Hematopoietic multipotent progenitor cell treated with erythropoietin and hydrocortisone succinate and interleukin-3 and kit ligand, for 8 days (in vitro differentiated cells): ENCODE results near the gene G6PC1.
"Not testable (repeated sequence)": the region's sequence is repeated elsewhere in the genome, so short reads cannot be mapped to it uniquely, and the experiment has no call there.

Experiments used
- DNase-seq: peaks from one replicate; pipeline ENCODE4 v3.0.0-alpha.2; 2015

Gene G6PC1

DNA sequence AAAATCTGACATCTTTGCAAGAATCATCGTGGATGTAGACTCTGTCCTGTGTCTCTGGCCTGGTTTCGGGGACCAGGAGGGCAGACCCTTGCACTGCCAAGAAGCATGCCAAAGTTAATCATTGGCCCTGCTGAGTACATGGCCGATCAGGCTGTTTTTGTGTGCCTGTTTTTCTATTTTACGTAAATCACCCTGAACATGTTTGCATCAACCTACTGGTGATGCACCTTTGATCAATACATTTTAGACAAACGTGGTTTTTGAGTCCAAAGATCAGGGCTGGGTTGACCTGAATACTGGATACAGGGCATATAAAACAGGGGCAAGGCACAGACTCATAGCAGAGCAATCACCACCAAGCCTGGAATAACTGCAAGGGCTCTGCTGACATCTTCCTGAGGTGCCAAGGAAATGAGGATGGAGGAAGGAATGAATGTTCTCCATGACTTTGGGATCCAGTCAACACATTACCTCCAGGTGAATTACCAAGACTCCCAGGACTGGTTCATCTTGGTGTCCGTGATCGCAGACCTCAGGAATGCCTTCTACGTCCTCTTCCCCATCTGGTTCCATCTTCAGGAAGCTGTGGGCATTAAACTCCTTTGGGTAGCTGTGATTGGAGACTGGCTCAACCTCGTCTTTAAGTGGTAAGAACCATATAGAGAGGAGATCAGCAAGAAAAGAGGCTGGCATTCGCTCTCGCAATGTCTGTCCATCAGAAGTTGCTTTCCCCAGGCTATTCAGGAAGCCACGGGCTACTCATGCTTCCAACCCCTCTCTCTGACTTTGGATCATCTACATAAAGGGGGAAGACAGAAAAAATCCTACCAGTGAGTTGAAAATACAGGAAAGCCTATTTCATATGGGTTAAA, at the start of gene G6PC1:
Gene G6PC1 (plus strand): TSS at position 340 of the 872 bp plus-strand sequence. CDS start 78 bp downstream, at position 418.
- no peak for DNase-seq

DNA sequence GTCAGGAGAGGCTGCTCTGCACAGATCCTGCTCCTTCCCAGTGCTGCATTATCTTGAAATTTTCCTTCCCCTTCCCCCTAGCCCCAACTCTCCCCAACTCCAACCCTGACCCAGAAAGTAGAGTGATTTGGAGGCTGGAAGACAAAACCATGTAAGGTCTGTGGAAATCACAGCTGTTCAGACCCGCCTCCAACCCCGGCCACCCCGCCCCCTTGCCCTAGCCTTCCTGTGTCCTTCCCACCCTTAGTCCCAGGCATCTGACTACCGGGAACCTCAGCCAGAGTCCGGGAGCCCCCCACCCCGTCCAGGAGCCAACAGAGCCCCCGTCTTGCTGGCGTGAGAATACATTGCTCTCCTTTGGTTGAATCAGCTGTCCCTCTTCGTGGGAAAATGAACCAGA, 49.6 kb upstream of the G6PC1 start, which contains the start of gene AOC3:
Gene AOC3 (plus strand): TSS at position 246 of the 400 bp plus-strand sequence. CDS start 145 bp downstream, at position 391.
- DNase-seq = no peak

DNA sequence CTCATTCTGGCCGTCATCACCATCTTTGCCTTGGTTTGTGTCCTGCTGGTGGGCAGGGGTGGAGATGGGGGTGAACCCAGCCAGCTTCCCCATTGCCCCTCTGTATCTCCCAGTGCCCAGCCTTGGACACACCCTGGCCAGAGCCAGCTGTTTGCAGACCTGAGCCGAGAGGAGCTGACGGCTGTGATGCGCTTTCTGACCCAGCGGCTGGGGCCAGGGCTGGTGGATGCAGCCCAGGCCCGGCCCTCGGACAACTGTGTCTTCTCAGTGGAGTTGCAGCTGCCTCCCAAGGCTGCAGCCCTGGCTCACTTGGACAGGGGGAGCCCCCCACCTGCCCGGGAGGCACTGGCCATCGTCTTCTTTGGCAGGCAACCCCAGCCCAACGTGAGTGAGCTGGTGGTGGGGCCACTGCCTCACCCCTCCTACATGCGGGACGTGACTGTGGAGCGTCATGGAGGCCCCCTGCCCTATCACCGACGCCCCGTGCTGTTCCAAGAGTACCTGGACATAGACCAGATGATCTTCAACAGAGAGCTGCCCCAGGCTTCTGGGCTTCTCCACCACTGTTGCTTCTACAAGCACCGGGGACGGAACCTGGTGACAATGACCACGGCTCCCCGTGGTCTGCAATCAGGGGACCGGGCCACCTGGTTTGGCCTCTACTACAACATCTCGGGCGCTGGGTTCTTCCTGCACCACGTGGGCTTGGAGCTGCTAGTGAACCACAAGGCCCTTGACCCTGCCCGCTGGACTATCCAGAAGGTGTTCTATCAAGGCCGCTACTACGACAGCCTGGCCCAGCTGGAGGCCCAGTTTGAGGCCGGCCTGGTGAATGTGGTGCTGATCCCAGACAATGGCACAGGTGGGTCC, 49.0 kb upstream of the G6PC1 start:
- DNase-seq = not testable (repeated sequence)

DNA sequence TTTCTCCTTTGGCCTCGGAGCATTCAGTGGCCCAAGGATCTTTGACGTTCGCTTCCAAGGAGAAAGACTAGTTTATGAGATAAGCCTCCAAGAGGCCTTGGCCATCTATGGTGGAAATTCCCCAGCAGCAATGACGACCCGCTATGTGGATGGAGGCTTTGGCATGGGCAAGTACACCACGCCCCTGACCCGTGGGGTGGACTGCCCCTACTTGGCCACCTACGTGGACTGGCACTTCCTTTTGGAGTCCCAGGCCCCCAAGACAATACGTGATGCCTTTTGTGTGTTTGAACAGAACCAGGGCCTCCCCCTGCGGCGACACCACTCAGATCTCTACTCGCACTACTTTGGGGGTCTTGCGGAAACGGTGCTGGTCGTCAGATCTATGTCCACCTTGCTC, 48.2 kb upstream of the G6PC1 start:
- no peak for DNase-seq

DNA sequence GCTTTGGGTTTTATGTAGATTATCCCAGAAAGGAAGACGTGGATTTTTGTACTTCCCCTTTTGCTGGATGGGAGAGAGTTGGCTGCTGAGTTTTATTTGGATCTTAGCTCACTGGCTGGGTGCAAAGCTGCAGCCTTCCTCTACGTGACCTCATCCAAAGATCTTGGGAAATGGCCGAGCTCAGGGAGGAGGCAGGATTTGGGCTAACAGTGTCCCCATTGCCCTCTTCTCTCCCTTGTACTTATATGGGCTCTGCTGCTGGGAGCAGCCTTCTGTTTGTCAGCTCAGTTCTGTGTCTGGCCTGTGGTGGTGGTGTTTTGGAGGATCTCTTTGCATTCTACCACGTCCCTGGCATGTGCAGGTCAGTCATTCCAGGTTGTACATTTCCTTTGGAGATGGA, 47.6 kb upstream of the G6PC1 start:
- no peak for DNase-seq

DNA sequence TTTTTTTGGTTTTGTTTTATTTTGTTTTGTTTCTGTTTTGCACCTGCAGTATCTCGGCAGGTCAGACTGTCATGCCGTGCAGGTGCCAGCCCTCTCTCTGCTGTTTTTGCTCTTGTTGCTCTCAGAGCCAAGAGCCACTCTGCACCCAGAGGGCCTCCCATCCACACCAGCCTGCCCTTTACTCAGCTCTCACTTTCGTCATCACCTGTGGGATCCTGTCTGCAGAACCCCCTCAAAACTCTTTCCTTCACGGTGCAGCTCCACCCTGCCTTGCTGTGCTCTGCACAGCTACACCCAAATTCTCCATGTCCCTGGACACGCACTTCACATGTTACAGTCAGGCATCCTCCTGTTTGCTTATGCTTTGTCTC, 47.0 kb upstream of the G6PC1 start:
- DNase-seq = no peak

DNA sequence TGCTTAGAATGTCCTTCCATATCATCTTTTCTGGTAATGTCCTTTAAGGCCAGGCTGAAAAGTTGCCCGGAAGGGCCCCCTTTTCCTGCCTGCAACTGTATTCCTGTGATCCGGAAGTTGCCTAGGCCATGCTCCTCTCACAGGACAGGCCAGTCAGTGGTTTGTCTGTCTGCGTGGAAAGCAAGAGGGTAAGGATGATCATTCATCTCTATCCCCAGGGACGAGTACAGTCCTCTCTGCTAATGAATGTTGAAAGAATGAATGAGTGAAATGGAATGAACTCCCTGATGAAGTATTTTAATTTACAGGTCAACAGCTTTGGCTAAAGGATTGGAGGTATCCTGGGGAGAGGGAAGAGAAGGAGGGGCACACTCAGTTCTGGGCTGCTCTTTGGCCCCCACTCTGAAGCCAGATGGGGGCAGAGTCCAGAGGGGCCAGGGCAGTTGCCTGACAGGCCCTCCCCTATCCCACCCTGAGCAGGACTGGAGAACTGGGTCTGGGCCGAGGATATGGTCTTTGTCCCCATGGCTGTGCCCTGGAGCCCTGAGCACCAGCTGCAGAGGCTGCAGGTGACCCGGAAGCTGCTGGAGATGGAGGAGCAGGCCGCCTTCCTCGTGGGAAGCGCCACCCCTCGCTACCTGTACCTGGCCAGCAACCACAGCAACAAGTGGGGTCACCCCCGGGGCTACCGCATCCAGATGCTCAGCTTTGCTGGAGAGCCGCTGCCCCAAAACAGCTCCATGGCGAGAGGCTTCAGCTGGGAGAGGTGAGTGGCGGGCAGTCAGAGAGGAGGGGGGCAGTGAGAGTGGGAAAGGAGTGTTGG, 46.4 kb upstream of the G6PC1 start:
- no peak for DNase-seq

DNA sequence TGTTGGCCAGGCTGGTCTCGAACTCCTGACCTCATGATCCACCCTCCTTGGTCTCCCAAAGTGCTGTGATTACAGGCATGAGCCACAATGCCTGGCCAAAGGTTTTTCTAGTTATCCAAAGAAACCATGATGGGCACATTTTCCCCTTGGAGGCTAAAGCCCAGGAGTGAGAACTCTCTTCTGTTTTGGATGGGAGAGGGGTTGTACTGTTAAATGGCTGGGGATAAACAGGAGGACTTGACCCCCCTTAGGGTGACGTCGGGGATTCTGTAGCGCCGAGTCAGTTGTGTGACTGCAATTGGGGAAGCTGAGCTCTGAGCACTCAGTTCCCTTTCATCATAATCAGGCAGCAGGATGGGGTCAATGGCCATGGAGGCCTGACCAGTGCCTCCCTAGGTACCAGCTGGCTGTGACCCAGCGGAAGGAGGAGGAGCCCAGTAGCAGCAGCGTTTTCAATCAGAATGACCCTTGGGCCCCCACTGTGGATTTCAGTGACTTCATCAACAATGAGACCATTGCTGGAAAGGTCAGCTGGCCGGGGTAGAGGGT, 45.5 kb upstream of the G6PC1 start:
- no peak for DNase-seq

DNA sequence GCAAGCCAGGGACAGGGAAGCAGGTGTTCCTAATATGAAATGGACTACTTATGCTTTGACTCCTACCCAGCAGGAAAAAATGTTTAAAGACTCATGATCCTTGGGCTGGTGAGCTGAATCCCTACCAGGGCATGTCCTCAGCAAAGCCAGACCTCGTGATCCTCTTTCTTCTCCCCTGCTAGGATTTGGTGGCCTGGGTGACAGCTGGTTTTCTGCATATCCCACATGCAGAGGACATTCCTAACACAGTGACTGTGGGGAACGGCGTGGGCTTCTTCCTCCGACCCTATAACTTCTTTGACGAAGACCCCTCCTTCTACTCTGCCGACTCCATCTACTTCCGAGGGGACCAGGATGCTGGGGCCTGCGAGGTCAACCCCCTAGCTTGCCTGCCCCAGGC, 44.5 kb upstream of the G6PC1 start:
- not testable (repeated sequence) for DNase-seq

DNA sequence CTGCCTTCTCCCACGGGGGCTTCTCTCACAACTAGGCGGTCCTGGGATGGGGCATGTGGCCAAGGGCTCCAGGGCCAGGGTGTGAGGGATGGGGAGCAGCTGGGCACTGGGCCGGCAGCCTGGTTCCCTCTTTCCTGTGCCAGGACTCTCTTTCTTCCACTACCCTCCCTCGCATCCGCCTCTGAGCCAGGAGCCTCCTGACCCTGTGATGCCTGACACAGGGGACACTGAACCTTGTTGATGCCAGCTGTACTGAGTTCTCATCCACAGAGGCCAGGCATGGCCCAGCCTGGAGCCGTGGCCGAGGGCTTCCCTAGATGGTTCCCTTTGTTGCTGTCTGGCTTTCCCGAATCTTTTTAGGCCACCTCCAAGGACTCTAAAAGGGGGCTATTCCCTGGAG, 44.1 kb upstream of the G6PC1 start:
- DNase-seq = not testable (repeated sequence)

DNA sequence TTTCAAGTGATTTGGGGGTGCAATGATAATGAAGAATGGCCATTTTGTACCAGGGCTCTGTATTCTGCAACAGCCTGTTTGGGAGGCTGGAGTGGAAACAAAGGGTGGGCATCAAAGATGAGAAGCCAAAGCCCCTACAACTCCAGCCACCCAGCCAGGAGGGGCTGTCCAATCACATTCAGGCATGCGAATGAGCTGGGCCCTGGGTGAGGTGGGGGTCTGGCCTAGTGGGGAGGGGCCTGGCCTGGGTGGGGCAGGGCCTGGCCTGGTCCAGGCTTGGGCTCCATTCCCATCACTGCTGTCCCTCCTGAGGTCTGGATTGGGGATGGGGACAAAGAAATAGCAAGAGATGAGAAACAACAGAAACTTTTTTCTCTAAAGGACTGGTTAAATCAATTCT, 43.2 kb upstream of the G6PC1 start:
- DNase-seq = no peak

DNA sequence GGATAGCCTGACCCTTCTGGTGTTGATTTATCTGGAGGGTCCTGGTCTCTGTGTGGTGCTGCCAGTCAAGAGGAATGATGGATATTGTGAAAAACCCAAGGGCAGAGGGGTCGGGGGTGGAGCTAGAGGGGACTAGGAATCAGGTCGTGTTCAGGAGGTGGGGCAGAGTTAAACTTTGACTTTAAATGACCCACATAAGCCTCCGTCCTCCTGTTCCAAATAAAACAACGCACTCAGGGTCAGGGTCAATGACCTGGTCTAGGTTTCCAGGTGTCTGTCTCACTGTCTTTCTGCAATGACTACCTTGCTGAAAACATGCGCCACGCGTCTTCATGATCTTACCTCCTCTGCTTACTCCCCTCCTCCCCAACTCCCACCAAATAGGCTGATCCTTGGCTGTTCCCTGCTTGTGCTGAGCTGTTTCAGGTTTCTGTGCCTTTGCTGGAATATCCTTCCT, 34.9 kb upstream of the G6PC1 start:
- DNase-seq = no peak

DNA sequence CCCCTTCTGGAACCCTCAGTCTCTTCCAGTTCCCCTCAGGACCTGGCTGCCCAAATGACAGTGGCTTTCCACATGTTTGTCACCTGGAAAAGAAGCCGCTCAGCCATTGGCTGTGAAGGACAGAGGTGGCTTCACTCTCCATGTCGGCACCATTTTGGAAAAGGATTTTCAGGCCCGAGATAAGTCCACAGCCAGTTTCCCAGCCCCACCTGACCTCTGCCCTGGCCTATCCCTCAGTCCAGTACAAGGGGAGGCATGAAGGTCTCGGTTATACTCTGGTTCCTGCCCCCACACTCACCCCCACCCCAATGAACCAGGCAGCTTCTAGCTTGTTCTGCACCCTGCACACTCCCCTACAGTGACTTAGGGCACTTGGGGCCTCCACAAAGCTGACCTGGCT, 34.4 kb upstream of the G6PC1 start:
- DNase-seq = no peak

DNA sequence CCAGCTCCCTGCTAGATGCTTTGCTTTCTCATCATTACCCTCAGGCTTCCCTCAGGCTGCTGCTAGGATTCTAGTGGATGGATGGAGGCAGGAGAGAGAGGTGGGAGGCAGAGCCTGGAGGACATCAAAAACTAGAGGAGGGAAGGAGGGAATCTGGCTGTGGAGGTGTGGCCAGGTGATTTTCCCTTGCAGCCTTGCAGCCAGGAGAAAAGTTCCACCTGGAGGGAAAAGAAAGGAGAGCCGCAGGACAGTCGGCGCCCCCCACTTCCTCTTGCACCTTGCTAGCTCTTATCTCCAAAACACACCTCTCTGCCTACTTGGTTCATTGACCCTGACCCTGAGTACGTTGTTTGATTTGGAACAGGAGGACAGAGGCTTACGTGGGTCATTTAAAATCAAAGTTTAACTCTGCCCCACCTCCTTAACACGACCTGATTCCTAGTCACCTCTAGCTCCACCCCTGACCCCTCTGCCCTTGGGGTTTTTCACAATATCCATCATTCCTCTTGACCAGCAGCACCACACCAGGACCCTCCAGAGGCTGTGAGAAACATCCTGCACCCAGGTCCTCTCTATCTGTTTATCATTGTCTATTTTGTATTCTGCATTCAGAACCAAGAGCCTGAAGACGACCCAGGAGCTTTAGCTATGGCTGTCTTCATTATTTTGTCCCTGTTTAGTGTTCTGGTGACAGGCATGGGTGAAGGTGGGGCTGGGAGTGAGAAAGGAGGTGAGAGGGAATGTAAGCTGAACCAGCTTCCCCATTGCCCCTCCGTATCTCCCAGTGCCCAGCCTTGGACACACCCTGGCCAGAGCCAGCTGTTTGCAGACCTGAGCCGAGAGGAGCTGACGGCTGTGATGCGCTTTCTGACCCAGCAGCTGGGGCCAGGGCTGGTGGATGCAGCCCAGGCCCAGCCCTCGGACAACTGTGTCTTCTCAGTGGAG, 33.7 kb upstream of the G6PC1 start:
- no peak for DNase-seq

DNA sequence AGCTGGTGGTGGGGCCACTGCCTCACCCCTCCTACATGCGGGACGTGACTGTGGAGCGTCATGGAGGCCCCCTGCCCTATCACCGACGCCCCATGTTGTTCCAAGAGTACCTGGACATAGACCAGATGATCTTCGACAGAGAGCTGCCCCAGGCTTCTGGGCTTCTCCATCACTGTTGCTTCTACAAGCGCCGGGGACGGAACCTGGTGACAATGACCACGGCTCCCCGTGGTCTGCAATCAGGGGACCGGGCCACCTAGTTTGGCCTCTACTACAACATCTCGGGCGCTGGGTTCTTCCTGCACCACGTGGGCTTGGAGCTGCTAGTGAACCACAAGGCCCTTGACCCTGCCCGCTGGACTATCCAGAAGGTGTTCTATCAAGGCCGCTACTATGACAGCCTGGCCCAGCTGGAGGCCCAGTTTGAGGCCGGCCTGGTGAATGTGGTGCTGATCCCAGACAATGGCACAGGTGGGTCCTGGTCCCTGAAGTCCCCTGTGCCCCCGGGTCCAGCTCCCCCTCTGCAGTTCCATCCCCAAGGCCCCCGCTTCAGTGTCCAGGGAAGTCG, 32.8 kb upstream of the G6PC1 start:
- DNase-seq = not testable (repeated sequence)

DNA sequence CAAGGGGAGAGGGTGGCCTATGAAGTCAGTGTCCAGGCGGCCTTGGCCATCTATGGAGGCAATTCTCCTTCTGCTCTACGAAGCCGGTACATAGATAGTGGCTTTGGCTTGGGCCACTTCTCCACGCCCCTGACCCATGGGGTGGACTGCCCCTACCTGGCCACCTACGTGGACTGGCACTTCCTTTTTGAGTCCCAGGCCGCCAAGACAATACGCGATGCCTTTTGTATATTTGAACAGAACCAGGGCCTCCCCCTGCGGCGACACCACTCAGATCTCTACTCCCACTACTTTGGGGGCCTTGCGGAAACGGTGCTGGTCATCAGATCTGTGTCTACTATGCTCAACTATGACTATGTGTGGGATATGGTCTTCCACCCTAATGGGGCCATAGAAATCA, 32.3 kb upstream of the G6PC1 start:
- DNase-seq = no peak

DNA sequence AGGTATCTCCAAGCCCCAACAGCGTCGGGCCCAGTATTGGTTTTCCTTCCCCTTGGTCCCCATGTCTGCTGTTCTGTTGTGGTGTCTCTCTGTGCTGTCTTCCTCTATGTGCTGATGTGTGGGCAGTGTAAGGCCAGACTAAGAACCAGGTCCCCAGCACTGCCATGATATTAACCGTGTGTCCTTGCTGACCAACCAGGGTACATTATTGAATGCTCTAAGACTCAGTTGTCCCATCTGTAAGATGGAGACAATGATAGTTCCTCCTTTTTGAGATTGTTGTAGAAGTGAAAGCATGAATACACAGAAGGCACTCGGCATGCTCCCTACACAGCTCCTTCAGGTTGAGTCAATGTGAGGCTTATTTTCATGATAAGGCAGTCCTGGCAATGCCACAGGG, 29.0 kb upstream of the G6PC1 start:
- DNase-seq = no peak

DNA sequence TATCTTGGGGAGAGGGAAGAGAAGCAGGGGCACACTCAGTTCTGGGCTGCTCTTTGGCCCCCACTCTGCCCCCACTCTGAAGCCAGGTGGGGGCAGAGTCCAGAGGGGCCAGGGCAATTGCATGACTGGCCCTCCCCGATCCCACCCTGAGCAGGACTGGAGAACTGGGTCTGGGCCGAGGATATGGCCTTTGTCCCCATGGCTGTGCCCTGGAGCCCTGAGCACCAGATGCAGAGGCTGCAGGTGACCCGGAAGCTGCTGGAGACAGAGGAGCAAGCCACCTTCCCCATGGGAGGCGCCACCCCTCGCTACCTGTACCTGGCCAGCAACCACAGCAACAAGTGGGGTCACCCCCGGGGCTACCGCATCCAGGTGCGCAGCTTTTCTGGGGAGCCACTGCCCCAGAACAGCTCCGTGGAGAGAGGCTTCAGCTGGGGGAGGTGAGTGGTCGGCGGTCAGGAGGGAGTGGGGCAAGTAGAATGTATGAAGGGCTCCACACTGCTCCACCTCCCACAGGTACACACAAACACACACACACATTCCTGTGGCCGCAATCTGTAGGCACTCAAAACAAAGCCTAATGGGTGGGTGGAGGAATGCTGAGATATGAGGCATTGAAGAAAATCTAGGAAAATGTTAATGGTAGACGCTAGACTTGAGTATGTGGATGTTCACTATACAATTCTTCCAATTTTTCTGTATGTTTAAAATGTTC, 28.2 kb upstream of the G6PC1 start:
- DNase-seq = no peak

DNA sequence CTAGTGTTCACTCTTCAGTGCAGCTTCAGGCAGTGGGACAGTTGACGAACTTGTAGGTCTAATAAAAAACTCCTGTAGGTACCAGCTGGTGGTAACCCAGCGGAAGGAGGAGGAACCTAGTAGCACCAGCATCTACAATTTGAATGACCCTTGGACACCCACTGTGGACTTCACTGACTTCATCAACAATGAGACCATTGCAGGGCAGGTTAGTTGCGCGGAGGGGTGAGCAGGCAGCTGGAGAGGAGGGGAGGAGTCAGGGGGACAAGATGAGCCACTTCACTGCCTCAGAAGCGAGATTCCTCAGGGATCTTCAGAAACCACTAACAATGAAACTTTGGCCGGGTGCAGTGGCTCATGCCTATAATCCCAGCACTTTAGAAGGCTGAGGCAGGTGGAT, 27.3 kb upstream of the G6PC1 start:
- no peak for DNase-seq
